RWPE1 (cell line): ENCODE results near the gene AAR2.
A peak's percentile ranks its signal among the peaks of the same experiment; 100 is the strongest.

ENCODE experiments used
- CTCF ChIA-PET: fragments of 350-600 bp; sonication (Branson Sonifier 250); formaldehyde crosslinking; extraction: SDS; loops from one replicate; lab custom pipeline; 2021; lab: Yijun Ruan, JAX
- POLR2A ChIA-PET: fragments of 400-600 bp; formaldehyde crosslinking; extraction: SDS; loops from one replicate; lab custom pipeline; 2020; ENCODE audit warnings: antibody characterized with exemption; ENCODE audit not compliant: low non-redundant PET; lab: Yijun Ruan, JAX
- DNase-seq: peaks from one replicate; pipeline ENCODE4 v3.0.0; 2012; ENCODE audit warnings: low spot score
- H3K27ac ChIP-seq: fragments of 450-650 bp; 2 replicates; pipeline ENCODE4 v1.5.1; 2017
- TF ChIP-seq, protein P1 (sequence below): fragments of 450-650 bp; conservative IDR thresholded peaks from 2 replicates; pipeline ENCODE4 v1.5.1; 2017; ENCODE audit warnings: low read depth, mild to moderate bottlenecking

AAR2 gene

DNA sequence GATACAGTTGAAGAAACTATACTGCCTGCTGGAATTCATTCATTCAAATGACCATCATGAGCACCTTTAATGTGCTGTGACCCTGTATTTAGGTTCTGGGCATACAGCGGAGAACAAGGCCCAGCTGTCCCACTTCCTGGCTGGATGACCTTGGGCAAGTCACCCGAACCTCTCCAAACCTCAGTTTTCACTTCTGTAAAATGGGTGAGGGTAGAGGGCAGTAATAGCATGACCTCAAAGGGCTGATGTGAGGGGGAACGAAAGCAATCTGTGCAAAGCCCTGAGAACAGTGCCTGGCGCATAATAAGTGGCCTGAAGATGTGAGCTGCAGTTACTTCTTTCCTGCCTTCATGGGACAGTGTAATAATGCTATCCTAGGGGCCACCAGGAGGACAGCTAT, 20.5 kb upstream of the AAR2 start:
- CTCF ChIA-PET, result interaction anchor here (0.5 to 6.7 kb wide), 8 partner anchors 13 to 538 kb away, joined by 3 to 50 read pairs (median 4); no protein-coding TSS in a partner anchor
- no peak overlapping the region for H3K27ac ChIP-seq
- TF ChIP-seq, protein P1, sequence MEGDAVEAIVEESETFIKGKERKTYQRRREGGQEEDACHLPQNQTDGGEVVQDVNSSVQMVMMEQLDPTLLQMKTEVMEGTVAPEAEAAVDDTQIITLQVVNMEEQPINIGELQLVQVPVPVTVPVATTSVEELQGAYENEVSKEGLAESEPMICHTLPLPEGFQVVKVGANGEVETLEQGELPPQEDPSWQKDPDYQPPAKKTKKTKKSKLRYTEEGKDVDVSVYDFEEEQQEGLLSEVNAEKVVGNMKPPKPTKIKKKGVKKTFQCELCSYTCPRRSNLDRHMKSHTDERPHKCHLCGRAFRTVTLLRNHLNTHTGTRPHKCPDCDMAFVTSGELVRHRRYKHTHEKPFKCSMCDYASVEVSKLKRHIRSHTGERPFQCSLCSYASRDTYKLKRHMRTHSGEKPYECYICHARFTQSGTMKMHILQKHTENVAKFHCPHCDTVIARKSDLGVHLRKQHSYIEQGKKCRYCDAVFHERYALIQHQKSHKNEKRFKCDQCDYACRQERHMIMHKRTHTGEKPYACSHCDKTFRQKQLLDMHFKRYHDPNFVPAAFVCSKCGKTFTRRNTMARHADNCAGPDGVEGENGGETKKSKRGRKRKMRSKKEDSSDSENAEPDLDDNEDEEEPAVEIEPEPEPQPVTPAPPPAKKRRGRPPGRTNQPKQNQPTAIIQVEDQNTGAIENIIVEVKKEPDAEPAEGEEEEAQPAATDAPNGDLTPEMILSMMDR, result no peak
- DNase-seq, result no peak
- POLR2A ChIA-PET, result no interaction called here

- CTCF ChIA-PET, result interaction anchor here (0.5 to 6.7 kb wide), 12 partner anchors 14 to 1325 kb away, joined by 3 to 50 read pairs (median 4); no protein-coding TSS in a partner anchor
- no peak overlapping the region for H3K27ac ChIP-seq
- TF ChIP-seq, protein P1, result no peak
- POLR2A ChIA-PET, result no interaction called here
- no peak for DNase-seq
Measured at GRCh38 chr20:36216314-36217025, 19.8 kb upstream of the AAR2 start.

- POLR2A ChIA-PET, result no interaction called here
- DNase-seq, result peak; percentile 48
Measured at GRCh38 chr20:36217226-36217625, 19.1 kb upstream of the AAR2 start.

DNA sequence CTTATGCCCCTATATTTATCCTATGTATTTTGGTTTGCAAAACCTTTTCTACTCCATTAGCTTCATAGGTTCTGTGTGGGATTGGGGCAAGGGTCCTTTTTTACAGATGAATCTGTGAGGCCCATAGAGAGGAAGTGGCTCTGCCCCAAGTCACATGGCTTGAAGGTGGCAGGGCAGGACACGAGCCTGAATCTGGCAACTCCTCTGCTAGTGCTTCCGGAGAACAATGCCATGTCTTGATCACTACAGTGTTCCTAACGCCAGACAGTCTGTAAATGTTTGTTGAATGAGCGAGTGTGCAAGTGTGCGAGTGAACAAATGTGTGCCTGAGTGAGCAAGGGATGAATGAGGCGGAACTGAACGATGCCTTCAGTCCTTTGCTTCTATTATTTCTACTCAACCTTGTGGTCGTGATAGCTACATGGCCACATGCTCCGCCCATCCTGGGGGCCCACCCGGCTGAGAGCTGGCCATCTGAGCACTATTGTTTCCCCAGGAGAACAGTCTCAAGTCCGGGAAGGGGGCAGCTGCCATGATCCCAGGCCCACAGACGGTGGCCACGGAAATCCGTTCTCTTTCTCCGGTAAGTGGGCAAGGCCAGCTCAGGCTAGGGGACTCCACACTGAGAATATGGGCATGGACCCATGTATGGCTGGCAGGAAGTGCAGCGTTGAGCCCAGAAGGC, 17.8 kb upstream of the AAR2 start:
- ChIA-PET CTCF (interaction anchor here (0.6 to 1.5 kb wide), 5 partner anchors 16 to 221 kb away, joined by 3 to 9 read pairs (median 4); no protein-coding TSS in a partner anchor), POLR2A (no interaction called here)
- no peak for DNase-seq
- no peak overlapping the region for H3K27ac ChIP-seq
- TF ChIP-seq, protein P1, result no peak

More at GRCh38 chr20:36217226-36217625, 19.1 kb upstream of the AAR2 start:
- H3K27ac ChIP-seq, result no peak overlapping the region
- CTCF ChIA-PET, result interaction anchor here (0.6 to 6.7 kb wide), 7 partner anchors 14 to 225 kb away, joined by 3 to 50 read pairs (median 4); no protein-coding TSS in a partner anchor
- TF ChIP-seq, protein P1, result no peak

DNA sequence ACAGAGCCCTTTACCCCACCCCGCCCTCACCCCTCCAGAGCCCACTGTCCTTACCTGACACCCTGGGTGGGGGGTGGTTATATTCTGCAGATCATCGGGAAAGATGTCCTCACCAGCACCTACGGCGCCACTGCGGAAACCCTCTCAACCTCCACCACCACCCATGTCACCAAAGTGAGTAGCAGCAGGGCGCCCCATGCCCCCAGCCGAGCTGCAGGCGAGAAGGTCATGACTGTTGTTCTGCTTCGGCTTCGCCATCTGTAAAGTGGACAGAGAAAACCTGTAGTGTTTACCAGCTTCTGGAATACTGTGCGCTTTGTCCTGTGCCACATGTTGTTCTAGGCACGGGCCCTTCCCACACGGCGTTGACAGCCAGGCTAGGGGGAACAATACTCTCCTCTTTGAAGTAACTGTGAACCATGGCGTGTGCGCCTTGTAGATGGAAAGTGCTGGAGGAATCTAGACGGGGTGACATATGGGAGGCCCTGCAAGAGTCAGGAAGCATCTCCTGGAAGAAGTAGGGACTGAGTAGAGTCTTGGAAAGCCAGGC, 16.5 kb upstream of the AAR2 start:
- TF ChIP-seq, protein P1, result no peak
- POLR2A ChIA-PET, result no interaction called here
- no peak overlapping the region for H3K27ac ChIP-seq
- no peak for DNase-seq
- CTCF ChIA-PET, result interaction anchor here (1.5 kb wide), 1 partner anchor 17 kb away, joined by 9 read pairs; no protein-coding TSS in a partner anchor

- TF ChIP-seq, protein P1, result no peak
Measured at GRCh38 chr20:36225666-36226065, 10.6 kb upstream of the AAR2 start.

More at GRCh38 chr20:36225666-36226065, 10.6 kb upstream of the AAR2 start:
- no peak overlapping the region for H3K27ac ChIP-seq
- CTCF ChIA-PET, result interaction anchor here (1.4 kb wide), 1 partner anchor 23 kb away, joined by 7 read pairs; no protein-coding TSS in a partner anchor
- no peak for DNase-seq
- POLR2A ChIA-PET, result no interaction called here
